ENCODE measurements around the gene MOK.
"Not testable (repeated sequence)": the region's sequence is repeated elsewhere in the genome, so short reads cannot be mapped to it uniquely, and the experiment has no call there.

Gene MOK

GRCh38 chr14:102341566-102341965, 36.6 kb upstream of the MOK start:
- Histone ChIP-seq H3K9me3 (ENCODE audit: control insufficient read depth, insufficient read depth, low read length) (no peaks in the 10 kb centered on the region), H3K27me3 (ENCODE audit: control insufficient read depth, insufficient read depth, low read length) (no peaks in the 10 kb centered on the region), H3K9ac (ENCODE audit: low read depth, low read length) (no peak overlapping the region), H3K27ac (ENCODE audit: low read depth, low read length) (no peak overlapping the region), H3K4me1 (ENCODE audit: control insufficient read depth, insufficient read depth, low read length) (no peaks in the 10 kb centered on the region), H3K4me3 (ENCODE audit: low read depth, low read length) (no peak overlapping the region), H3K36me3 (ENCODE audit: control insufficient read depth, insufficient read depth, low read length) (peaks cover 54% of the 10 kb centered on the region)

GRCh38 chr14:102338724-102339123, 33.8 kb upstream of the MOK start:
- H3K4me3 ChIP-seq (ENCODE audit: low read depth, low read length) = no peak overlapping the region
- no peak overlapping the region for H3K27ac ChIP-seq (ENCODE audit: low read depth, low read length)
- no peaks in the 10 kb centered on the region for H3K27me3 ChIP-seq (ENCODE audit: control insufficient read depth, insufficient read depth, low read length)
- H3K36me3 ChIP-seq (ENCODE audit: control insufficient read depth, insufficient read depth, low read length) = peaks cover 55% of the 10 kb centered on the region
- H3K4me1 ChIP-seq (ENCODE audit: control insufficient read depth, insufficient read depth, low read length) = no peaks in the 10 kb centered on the region
- H3K9ac ChIP-seq (ENCODE audit: low read depth, low read length) = no peak overlapping the region
- no peaks in the 10 kb centered on the region for H3K9me3 ChIP-seq (ENCODE audit: control insufficient read depth, insufficient read depth, low read length)

GRCh38 chr14:102335163-102335562, 30.2 kb upstream of the MOK start:
- Histone ChIP-seq H3K36me3 (ENCODE audit: control insufficient read depth, insufficient read depth, low read length) (peaks cover 47% of the 10 kb centered on the region), H3K4me1 (ENCODE audit: control insufficient read depth, insufficient read depth, low read length) (no peaks in the 10 kb centered on the region), H3K9ac (ENCODE audit: low read depth, low read length) (no peak overlapping the region), H3K27ac (ENCODE audit: low read depth, low read length) (no peak overlapping the region), H3K4me3 (ENCODE audit: low read depth, low read length) (no peak overlapping the region), H3K27me3 (ENCODE audit: control insufficient read depth, insufficient read depth, low read length) (no peaks in the 10 kb centered on the region), H3K9me3 (ENCODE audit: control insufficient read depth, insufficient read depth, low read length) (no peaks in the 10 kb centered on the region)

- H3K4me1 ChIP-seq (ENCODE audit: control insufficient read depth, insufficient read depth, low read length) = no peaks in the 10 kb centered on the region
- peaks cover 46% of the 10 kb centered on the region for H3K36me3 ChIP-seq (ENCODE audit: control insufficient read depth, insufficient read depth, low read length)
These were observed 29.1 kb upstream of the MOK start for GRCh38 chr14:102333795-102334705.

GRCh38 chr14:102333390-102333789, 28.4 kb upstream of the MOK start:
- no peak overlapping the region for H3K4me3 ChIP-seq (ENCODE audit: low read depth, low read length)
- H3K27me3 ChIP-seq (ENCODE audit: control insufficient read depth, insufficient read depth, low read length) = no peaks in the 10 kb centered on the region
- no peaks in the 10 kb centered on the region for H3K9me3 ChIP-seq (ENCODE audit: control insufficient read depth, insufficient read depth, low read length)
- H3K9ac ChIP-seq (ENCODE audit: low read depth, low read length) = no peak overlapping the region
- peaks cover 40% of the 10 kb centered on the region for H3K36me3 ChIP-seq (ENCODE audit: control insufficient read depth, insufficient read depth, low read length)
- no peaks in the 10 kb centered on the region for H3K4me1 ChIP-seq (ENCODE audit: control insufficient read depth, insufficient read depth, low read length)
- no peak overlapping the region for H3K27ac ChIP-seq (ENCODE audit: low read depth, low read length)

More at GRCh38 chr14:102333795-102334705, 29.1 kb upstream of the MOK start:
- Histone ChIP-seq H3K27ac (ENCODE audit: low read depth, low read length) (no peak overlapping the region), H3K9ac (ENCODE audit: low read depth, low read length) (no peak overlapping the region), H3K27me3 (ENCODE audit: control insufficient read depth, insufficient read depth, low read length) (no peaks in the 10 kb centered on the region), H3K4me3 (ENCODE audit: low read depth, low read length) (no peak overlapping the region), H3K9me3 (ENCODE audit: control insufficient read depth, insufficient read depth, low read length) (no peaks in the 10 kb centered on the region)

GRCh38 chr14:102330806-102331205, 25.8 kb upstream of the MOK start:
- Histone ChIP-seq H3K9me3 (ENCODE audit: control insufficient read depth, insufficient read depth, low read length) (no peaks in the 10 kb centered on the region), H3K4me3 (ENCODE audit: low read depth, low read length) (no peak overlapping the region), H3K27me3 (ENCODE audit: control insufficient read depth, insufficient read depth, low read length) (no peaks in the 10 kb centered on the region), H3K36me3 (ENCODE audit: control insufficient read depth, insufficient read depth, low read length) (peaks cover 33% of the 10 kb centered on the region), H3K27ac (ENCODE audit: low read depth, low read length) (no peak overlapping the region), H3K9ac (ENCODE audit: low read depth, low read length) (no peak overlapping the region), H3K4me1 (ENCODE audit: control insufficient read depth, insufficient read depth, low read length) (no peaks in the 10 kb centered on the region)

GRCh38 chr14:102329381-102329780, 24.4 kb upstream of the MOK start:
- not testable (repeated sequence) for H3K4me3 ChIP-seq (ENCODE audit: low read depth, low read length); H3K9me3 ChIP-seq (ENCODE audit: control insufficient read depth, insufficient read depth, low read length); H3K27me3 ChIP-seq (ENCODE audit: control insufficient read depth, insufficient read depth, low read length); H3K9ac ChIP-seq (ENCODE audit: low read depth, low read length); H3K4me1 ChIP-seq (ENCODE audit: control insufficient read depth, insufficient read depth, low read length); H3K27ac ChIP-seq (ENCODE audit: low read depth, low read length)
- H3K36me3 ChIP-seq (ENCODE audit: control insufficient read depth, insufficient read depth, low read length) = peaks cover 23% of the 10 kb centered on the region

- no peaks in the 10 kb centered on the region for H3K9me3 ChIP-seq (ENCODE audit: control insufficient read depth, insufficient read depth, low read length)
- no peaks in the 10 kb centered on the region for H3K4me1 ChIP-seq (ENCODE audit: control insufficient read depth, insufficient read depth, low read length)
- no peaks in the 10 kb centered on the region for H3K27me3 ChIP-seq (ENCODE audit: control insufficient read depth, insufficient read depth, low read length)
- no peak overlapping the region for H3K27ac ChIP-seq (ENCODE audit: low read depth, low read length)
- H3K36me3 ChIP-seq (ENCODE audit: control insufficient read depth, insufficient read depth, low read length) = peaks cover 8% of the 10 kb centered on the region; the same call in 1 of the 2 replicates
- no peak overlapping the region for H3K4me3 ChIP-seq (ENCODE audit: low read depth, low read length)
- no peak overlapping the region for H3K9ac ChIP-seq (ENCODE audit: low read depth, low read length)
These were observed 21.6 kb upstream of the MOK start for GRCh38 chr14:102326583-102326982.

GRCh38 chr14:102325791-102326345, 20.9 kb upstream of the MOK start:
- H3K9ac ChIP-seq (ENCODE audit: low read depth, low read length) = no peak overlapping the region
- no peak overlapping the region for H3K4me3 ChIP-seq (ENCODE audit: low read depth, low read length)
- H3K27me3 ChIP-seq (ENCODE audit: control insufficient read depth, insufficient read depth, low read length) = no peaks in the 10 kb centered on the region
- H3K36me3 ChIP-seq (ENCODE audit: control insufficient read depth, insufficient read depth, low read length) = 0 out of 2 replicates have a peak, but pooled peaks cover 6% of the 10 kb centered on the region
- no peak overlapping the region for H3K27ac ChIP-seq (ENCODE audit: low read depth, low read length)
- no peaks in the 10 kb centered on the region for H3K4me1 ChIP-seq (ENCODE audit: control insufficient read depth, insufficient read depth, low read length)
- no peaks in the 10 kb centered on the region for H3K9me3 ChIP-seq (ENCODE audit: control insufficient read depth, insufficient read depth, low read length)

GRCh38 chr14:102323102-102323501, 18.1 kb upstream of the MOK start:
- H3K9me3 ChIP-seq (ENCODE audit: control insufficient read depth, insufficient read depth, low read length) = no peaks in the 10 kb centered on the region
- H3K9ac ChIP-seq (ENCODE audit: low read depth, low read length) = no peak overlapping the region
- H3K4me1 ChIP-seq (ENCODE audit: control insufficient read depth, insufficient read depth, low read length) = peaks cover 9% of the 10 kb centered on the region
- no peaks in the 10 kb centered on the region for H3K27me3 ChIP-seq (ENCODE audit: control insufficient read depth, insufficient read depth, low read length)
- H3K4me3 ChIP-seq (ENCODE audit: low read depth, low read length) = no peak overlapping the region
- H3K36me3 ChIP-seq (ENCODE audit: control insufficient read depth, insufficient read depth, low read length) = 0 out of 2 replicates have a peak, but pooled peaks cover 6% of the 10 kb centered on the region
- no peak overlapping the region for H3K27ac ChIP-seq (ENCODE audit: low read depth, low read length)
